ENCODE results near the gene POLRMT.

POLRMT gene

DNA sequence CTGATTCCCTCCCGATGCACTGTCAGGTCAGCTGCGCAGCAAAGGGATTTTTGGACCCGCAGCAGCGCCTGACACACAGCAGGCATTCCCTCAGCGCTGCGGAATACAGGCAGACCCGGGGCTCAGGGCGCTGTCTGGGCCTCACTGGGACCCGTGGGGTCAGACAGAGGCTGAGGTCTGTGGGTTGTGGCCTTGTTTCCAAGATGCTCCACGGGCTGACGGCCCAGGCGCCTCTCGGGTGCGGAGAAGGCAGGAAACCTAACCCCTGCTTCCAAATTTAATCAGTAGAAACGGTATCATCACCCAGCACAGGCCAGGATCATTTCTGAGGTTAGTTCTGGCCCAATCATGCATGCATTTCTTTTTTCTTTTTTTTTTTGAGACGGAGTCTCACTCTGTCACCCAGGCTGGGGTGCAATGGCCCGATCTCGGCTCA lies 30.4 kb upstream of the POLRMT start:
- no peak for DNase-seq (ENCODE audit: low spot score)
- FAIRE-seq = no peak

GRCh38 chr19:662962-663681 lies 29.8 kb upstream of the POLRMT start, which contains the start of gene RNF126:
RNF126 (minus strand) TSS chr19:663214; CDS start chr19:663121, 93 bp downstream.
- peak; percentile 75 for FAIRE-seq
- peak; percentile 90 for DNase-seq (ENCODE audit: low spot score)

DNA sequence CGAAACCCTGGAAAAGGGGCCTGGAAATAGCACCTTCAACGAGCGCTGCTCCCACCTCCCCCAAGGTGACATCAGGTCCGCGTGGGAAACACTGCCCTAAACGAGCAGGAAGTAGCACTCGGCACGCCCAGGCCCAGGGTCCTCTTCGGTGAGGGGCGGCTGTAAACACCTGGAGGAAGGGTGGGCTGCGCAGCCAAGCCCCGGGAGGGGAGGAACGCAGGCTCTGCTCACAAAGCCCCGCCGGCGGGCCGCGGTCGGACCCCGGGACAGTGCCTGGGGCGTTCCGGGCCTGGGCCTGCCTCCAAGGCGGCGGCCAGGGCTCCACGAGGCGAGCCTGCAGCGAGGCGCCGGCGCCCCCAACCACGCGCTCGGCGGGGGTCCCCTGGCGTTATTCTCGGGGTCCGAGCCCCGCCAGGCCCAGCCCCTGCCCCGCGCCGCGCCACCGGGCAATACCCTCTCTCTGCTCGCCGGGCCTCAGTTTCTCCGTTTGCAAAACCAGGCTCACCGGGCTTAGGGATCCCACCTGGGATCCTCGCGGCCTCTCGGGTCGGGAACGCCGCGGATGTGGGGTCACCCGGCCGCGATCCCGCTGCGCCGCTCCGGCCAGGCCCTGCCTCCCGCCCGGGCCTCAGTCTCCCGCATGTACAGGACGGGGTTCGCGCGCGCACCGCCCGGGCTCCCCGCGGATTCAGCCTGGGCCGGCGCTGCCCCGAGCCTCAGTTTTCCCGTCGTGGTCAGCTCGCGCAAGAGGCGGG lies 29.0 kb upstream of the POLRMT start:
- DNase-seq (ENCODE audit: low spot score) = no peak

GRCh38 chr19:661427-662196 lies 28.3 kb upstream of the POLRMT start:
- no peak for FAIRE-seq

More for the DNA sequence above, 29.0 kb upstream of the POLRMT start:
- FAIRE-seq = no peak

GRCh38 chr19:660793-661426 lies 27.6 kb upstream of the POLRMT start:
- FAIRE-seq = no peak
- no peak for DNase-seq (ENCODE audit: low spot score)

More at GRCh38 chr19:661427-662196, 28.3 kb upstream of the POLRMT start:
- DNase-seq (ENCODE audit: low spot score) = no peak

DNA sequence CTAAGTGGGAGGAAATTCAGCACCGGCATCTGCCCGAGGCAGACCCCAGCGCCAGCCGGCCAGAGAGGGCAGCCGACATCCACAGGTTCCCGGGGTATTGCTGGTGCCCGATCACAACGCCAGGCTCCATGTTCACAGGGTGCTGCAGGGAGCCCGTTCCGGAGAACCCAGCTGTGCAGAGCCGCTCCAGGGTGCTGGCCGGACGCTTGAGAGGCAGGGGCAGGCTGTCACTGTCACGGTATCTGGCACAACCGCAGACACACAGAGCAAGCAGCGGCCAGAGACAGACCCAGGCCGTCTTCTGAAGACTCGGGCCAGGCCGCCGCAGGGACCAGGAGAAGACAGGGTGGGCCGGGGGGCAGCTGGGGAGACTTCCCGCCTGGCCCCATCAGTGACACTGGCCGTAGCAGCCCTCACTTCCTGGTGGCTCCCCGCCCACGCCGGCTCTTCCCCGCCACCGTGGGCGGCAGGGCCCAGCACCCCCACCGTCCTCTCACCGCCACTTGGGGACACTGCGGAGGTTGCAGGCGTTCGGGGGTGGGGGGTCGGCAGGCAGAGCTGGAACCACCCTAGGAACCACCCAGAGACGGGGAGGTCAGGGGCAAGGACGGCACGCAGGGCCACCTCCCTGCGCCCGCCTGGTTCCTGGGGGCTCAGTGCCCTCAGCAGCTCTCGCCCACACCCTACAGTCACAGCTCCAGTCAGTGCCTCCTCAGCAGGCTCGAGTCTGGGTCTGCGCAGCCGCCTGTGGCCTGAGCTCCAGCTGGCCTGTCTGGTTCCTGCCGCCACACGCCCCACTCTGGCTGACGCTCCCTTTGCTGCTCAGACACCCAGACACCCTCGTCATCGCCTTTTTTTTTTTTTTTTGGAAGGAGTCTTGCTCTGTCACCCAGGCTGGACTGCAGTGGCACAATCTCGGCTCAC lies 25.8 kb upstream of the POLRMT start:
- FAIRE-seq = no peak
- no peak for DNase-seq (ENCODE audit: low spot score)

DNA sequence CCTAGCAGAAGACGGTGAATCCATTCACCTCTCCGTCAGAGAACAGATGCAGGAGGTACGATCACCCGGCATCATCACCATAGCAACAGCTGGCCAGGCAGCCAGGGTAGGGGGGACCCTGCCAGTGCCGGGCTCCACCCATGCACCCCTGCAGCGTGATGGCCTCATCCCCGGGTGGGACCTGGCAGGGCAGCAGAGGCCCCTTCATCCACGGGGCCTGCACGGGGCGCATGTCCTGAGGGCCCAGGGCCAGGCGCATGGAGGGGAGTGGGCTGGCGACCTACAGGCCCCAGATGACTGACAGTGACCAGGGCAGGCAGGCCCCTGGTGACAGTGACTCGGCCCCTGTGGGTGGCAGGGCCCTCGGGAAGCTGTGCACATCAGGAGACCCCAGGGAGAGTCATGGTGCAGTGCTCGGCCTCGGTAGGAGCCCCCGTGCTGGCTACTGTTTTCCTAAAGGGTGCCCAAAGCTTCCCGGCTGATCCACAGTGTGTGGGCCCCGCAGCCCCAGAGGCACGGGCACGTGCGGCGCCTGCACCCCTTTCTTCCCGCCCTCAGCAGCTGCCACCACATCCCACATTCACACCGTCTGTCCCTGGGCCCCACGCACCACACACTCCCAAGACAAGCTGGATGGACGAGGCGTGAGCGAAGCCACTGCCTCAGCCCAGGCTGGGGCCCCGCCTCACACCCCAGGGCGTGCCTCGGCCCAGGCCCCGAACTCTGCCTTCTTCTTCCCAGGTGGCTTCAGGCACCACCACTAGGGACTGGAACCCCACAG lies 24.9 kb upstream of the POLRMT start:
- no peak for FAIRE-seq
- DNase-seq (ENCODE audit: low spot score) = no peak

DNA sequence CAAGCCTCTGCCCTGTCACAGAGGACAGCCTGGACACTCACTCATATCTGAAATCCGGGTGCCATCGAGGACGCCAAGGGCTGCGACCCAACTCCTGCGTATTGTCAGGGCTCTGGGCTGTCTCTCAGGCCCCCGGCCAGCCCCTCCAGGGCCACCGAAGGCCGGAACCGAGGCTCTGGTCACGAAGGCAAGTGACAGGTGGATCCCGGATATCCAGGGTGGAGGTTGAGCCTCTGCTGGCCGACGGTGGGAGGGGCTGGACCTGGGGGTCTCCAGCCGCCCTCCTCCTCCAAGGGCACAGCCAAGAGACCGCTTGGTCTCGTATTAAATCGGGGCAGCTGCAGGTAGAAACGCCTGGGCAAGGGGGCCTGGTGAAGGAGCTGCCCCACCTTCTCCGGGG lies 24.3 kb upstream of the POLRMT start:
- DNase-seq (ENCODE audit: low spot score) (no peak), FAIRE-seq (no peak)

- FAIRE-seq (no peak), DNase-seq (ENCODE audit: low spot score) (no peak)
These were observed 23.6 kb upstream of the POLRMT start for GRCh38 chr19:656751-657559.

- FAIRE-seq (no peak), DNase-seq (ENCODE audit: low spot score) (no peak)
These were observed 22.4 kb upstream of the POLRMT start for GRCh38 chr19:655691-656090.

GRCh38 chr19:653425-653824 lies 20.1 kb upstream of the POLRMT start:
- FAIRE-seq (no peak), DNase-seq (ENCODE audit: low spot score) (no peak)

DNA sequence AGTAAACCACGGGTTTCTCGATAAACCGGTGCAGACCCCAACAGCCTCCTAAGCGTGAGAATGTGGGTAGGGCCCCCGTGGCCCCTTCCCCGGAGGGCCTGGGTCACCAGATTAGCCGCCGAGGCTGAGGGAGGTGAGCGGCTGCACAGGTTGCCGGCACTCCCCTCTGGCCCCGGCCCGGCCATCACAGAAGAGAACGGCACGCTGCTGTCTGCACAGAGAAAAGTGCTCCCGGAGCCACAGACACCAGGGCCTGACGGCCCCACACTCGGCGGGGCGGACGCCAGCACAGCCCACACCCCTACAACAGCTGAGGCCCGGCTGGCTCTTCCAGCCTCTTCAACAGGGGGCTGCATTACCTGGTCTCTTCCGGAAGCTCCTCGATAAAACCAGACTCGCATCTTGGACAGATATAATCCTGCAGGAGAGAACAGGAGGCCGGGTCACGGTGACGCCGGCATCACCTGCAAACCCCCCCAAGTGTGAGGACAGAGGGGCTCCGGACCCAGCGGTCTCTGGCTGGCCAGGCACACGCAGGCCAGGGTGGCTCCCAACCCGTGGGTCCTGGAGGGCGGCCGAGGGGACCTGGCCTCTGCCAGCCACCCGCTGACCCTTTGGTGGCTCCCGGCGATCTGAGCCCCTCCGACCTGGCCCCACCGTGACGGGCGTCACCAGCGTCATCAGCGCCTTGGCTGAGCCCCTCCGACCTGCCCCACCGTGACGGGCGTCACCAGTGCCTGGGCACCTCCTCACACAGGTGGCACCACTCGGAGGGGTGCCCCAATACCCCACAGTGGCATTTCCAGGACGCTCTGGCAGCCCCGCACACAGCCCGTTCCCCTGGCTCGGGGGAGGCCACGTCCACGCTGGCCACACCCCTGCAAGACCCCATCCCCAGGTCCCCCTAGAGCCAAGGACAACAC lies 19.4 kb upstream of the POLRMT start:
- DNase-seq (ENCODE audit: low spot score) = no peak
- FAIRE-seq = no peak

DNA sequence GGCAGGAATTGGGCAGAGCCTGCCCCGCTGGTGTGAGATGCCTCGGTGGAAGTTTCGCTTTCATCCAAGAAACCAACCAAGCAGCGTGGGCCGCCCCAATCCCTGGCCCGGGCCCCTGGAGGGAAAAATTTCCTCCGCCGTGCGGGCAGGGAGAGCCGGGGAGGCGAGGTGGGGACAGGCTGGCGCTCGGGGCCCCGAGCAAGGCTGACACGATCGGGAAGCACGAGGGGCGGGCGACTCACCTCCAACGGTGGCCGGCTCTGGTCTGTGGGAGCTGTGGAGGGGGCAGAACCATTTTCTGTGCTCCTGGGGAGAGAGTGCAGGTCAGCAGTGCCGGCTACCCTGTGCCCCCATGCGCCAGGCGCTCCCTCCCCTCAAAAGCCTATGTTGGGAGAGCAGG lies 18.7 kb upstream of the POLRMT start:
- DNase-seq (ENCODE audit: low spot score) (no peak), FAIRE-seq (no peak)

DNA sequence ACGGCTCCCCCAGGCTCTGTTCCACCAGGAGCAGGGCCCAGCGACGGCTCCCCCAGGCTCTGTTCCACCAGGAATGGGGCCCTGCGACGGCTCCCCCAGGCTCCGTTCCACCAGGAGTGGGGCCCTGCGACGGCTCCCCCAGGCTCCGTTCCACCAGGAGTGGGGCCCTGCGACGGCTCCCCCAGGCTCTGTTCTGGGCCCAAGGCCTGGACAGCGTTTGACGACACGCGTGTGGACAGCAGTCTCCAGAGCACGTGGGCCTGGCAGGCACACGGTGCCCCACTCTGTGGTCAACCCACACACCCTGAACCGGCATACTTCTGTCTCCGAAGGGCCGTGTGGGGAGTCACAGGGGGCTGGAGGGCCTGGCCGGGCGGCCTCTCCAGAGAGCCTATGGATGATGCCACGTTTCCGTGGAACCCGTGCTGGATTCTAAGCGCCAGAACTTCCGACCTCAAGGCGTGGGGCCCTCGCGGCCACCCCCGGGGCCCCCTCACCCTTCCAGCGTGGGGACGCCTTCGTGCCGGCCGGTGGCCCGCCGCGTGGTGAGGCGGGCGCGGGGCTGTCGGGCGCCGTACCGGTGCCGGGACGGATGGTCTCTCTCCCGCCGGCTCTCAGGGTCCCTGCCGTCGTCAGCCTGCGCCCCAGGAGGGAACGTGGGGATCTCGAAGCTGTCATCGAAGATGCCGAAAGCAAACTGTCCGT lies 17.9 kb upstream of the POLRMT start:
- DNase-seq (ENCODE audit: low spot score) = no peak
- FAIRE-seq = no peak

DNA sequence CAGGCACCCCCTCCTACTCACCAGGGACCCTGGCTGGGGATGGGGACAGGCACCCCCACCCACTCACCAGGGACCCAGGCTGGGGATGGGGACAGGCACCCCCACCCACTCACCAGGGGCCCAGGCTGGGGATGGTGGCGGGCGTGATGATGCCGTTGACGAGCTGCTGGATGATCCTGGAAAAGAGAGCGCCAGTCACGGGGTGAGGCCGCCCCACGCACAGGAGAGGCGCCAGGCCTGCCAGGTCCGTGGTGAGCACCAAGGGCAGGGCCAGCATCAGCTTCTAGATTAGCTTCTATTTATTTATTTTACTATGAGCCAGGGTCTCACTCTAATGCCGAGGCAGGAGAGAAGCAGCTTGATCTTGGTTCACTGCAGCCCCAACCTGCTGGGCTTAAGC lies 16.8 kb upstream of the POLRMT start:
- DNase-seq (ENCODE audit: low spot score) = no peak
- FAIRE-seq = no peak

DNA sequence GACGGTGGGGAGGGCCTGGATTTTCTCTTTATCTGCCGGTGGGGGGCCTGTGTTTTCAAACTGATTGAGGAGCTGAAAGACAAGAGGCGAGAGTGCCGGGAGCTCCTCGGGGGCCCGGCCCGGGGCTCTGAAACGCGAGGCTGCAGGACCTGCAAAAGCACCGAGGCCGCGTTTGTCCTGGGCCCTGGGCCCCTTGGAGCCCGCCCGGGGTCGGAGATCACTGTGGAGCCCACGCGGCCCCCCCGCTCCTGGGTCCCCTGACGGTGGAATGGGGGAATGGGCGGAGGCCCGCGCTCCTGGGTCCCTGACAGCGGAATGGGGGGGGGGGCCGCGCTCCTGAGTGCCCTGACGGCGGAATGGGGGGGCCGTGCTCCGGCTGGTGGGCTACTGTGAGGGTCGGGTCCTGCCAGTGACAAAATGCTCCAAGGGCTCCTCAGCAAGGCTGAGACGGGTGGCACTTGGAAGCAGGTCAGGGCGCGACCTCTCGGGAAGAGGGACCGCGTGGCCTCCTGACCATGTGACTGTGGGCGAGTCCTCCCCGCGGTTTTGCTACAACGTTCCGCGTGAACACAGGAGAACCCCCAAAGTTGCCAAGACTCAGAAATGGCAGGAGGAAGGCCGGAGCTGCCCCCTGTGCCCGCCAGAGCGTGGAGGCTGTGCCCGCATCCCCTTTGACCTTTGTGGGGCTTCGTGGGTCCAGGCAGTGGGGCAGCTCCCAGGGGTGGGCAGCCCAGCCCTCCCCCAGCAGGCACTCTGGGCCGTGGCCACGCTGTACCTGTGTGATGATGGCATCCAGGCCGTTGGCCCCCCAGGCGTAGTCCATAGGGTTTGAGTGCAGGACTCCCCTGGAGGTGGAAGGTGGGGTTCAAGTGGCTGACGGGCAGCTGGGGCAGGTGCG lies 15.8 kb upstream of the POLRMT start:
- DNase-seq (ENCODE audit: low spot score) (no peak), FAIRE-seq (no peak)
